HL-60 (cell line): ENCODE results near the gene APBA2.

Experiments used
- GABPA ChIP-seq: IDR thresholded peaks from 2 replicates; pipeline ENCODE4 v1.6.1; 2012; ENCODE audit warnings: low read depth
- POLR2AphosphoS5 ChIP-seq: IDR thresholded peaks from 2 replicates; pipeline ENCODE4 v1.6.1; 2012; ENCODE audit warnings: low read depth
- SPI1 ChIP-seq: IDR thresholded peaks from 2 replicates; pipeline ENCODE4 v1.6.1; 2012; ENCODE audit warnings: low read depth, mild to moderate bottlenecking, borderline replicate concordance
- TF ChIP-seq, protein P1 (sequence below): IDR thresholded peaks from one replicate; pipeline ENCODE4 v1.5.1; 2011; ENCODE audit warnings: low read length, control low read depth, inconsistent platforms; ENCODE audit not compliant: insufficient read depth
- TF ChIP-seq, protein P2 (sequence below): IDR thresholded peaks from 2 replicates; pipeline ENCODE4 v1.6.1; 2012; ENCODE audit warnings: low read depth; ENCODE audit not compliant: insufficient replicate concordance

DNA sequence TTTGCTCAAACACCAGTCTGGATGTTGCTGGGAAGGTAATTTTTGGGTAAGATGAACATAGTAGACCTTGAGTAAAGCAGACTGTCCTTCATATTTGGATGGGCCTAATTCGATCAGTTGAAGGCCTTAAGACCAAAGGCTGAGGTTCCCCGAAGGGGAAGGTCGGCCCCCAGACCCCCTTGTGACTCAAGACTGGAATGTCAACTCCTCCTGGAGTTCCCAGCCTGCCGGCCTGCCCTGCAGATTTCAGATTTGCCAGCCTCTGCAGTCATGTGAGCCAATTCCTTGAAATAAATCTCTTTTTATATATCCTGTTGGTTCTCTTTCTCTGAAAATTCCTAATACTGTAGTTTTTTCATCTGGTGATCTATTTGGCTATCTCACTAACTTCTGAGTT is 146.5 kb downstream of the APBA2 start:
- TF ChIP-seq, protein P1, sequence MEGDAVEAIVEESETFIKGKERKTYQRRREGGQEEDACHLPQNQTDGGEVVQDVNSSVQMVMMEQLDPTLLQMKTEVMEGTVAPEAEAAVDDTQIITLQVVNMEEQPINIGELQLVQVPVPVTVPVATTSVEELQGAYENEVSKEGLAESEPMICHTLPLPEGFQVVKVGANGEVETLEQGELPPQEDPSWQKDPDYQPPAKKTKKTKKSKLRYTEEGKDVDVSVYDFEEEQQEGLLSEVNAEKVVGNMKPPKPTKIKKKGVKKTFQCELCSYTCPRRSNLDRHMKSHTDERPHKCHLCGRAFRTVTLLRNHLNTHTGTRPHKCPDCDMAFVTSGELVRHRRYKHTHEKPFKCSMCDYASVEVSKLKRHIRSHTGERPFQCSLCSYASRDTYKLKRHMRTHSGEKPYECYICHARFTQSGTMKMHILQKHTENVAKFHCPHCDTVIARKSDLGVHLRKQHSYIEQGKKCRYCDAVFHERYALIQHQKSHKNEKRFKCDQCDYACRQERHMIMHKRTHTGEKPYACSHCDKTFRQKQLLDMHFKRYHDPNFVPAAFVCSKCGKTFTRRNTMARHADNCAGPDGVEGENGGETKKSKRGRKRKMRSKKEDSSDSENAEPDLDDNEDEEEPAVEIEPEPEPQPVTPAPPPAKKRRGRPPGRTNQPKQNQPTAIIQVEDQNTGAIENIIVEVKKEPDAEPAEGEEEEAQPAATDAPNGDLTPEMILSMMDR, result no peak
- TF ChIP-seq, protein P2, sequence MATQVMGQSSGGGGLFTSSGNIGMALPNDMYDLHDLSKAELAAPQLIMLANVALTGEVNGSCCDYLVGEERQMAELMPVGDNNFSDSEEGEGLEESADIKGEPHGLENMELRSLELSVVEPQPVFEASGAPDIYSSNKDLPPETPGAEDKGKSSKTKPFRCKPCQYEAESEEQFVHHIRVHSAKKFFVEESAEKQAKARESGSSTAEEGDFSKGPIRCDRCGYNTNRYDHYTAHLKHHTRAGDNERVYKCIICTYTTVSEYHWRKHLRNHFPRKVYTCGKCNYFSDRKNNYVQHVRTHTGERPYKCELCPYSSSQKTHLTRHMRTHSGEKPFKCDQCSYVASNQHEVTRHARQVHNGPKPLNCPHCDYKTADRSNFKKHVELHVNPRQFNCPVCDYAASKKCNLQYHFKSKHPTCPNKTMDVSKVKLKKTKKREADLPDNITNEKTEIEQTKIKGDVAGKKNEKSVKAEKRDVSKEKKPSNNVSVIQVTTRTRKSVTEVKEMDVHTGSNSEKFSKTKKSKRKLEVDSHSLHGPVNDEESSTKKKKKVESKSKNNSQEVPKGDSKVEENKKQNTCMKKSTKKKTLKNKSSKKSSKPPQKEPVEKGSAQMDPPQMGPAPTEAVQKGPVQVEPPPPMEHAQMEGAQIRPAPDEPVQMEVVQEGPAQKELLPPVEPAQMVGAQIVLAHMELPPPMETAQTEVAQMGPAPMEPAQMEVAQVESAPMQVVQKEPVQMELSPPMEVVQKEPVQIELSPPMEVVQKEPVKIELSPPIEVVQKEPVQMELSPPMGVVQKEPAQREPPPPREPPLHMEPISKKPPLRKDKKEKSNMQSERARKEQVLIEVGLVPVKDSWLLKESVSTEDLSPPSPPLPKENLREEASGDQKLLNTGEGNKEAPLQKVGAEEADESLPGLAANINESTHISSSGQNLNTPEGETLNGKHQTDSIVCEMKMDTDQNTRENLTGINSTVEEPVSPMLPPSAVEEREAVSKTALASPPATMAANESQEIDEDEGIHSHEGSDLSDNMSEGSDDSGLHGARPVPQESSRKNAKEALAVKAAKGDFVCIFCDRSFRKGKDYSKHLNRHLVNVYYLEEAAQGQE, result no peak
- TF ChIP-seq POLR2AphosphoS5 (no peak), GABPA (no peak), SPI1 (no peak)
